ENCODE results near the gene MRPS23.
A peak's percentile ranks its signal among the peaks of the same experiment; 100 is the strongest.

MRPS23 gene

GRCh38 chr17:57892146-57892819 is 42.4 kb upstream of the MRPS23 start:
- TF ChIP-seq, protein P1, sequence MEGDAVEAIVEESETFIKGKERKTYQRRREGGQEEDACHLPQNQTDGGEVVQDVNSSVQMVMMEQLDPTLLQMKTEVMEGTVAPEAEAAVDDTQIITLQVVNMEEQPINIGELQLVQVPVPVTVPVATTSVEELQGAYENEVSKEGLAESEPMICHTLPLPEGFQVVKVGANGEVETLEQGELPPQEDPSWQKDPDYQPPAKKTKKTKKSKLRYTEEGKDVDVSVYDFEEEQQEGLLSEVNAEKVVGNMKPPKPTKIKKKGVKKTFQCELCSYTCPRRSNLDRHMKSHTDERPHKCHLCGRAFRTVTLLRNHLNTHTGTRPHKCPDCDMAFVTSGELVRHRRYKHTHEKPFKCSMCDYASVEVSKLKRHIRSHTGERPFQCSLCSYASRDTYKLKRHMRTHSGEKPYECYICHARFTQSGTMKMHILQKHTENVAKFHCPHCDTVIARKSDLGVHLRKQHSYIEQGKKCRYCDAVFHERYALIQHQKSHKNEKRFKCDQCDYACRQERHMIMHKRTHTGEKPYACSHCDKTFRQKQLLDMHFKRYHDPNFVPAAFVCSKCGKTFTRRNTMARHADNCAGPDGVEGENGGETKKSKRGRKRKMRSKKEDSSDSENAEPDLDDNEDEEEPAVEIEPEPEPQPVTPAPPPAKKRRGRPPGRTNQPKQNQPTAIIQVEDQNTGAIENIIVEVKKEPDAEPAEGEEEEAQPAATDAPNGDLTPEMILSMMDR (conservative IDR thresholded peaks at IDR 0.05), result peak; percentile 97
- H3K27ac ChIP-seq, result 0 out of 2 replicates have a peak overlapping the region, but pooled peaks have one; percentile 27

DNA sequence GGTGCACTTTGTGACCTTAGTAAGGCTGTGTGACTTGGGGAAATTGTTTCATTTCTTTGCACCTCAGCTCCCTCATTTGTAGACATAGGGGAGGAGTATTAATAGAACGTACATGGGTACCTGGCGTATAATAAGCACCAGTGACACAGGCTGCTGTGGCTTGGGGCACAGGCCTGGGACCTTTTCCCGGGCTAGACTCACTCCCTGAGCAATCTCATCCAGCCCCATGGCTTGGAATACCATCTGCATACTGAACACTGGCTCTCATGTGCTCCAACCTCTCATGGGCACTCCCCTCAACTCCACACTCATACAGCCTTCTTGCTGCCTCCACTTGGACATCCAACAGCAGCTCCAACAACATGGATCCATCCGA is 41.0 kb upstream of the MRPS23 start:
- TF ChIP-seq, protein P1 (conservative IDR thresholded peaks at IDR 0.05), result no peak
- no peak overlapping the region for H3K27ac ChIP-seq

GRCh38 chr17:57889892-57890856 is 40.3 kb upstream of the MRPS23 start:
- no peak overlapping the region for H3K27ac ChIP-seq
- TF ChIP-seq, protein P1 (conservative IDR thresholded peaks at IDR 0.05), result no peak

- TF ChIP-seq, protein P1 (conservative IDR thresholded peaks at IDR 0.05), result no peak
- no peak overlapping the region for H3K27ac ChIP-seq
Measured at GRCh38 chr17:57889252-57889651, 39.4 kb upstream of the MRPS23 start.

- H3K27ac ChIP-seq, result no peak overlapping the region
- TF ChIP-seq, protein P1 (conservative IDR thresholded peaks at IDR 0.05), result no peak
Measured at GRCh38 chr17:57888311-57889216, 38.7 kb upstream of the MRPS23 start.

DNA sequence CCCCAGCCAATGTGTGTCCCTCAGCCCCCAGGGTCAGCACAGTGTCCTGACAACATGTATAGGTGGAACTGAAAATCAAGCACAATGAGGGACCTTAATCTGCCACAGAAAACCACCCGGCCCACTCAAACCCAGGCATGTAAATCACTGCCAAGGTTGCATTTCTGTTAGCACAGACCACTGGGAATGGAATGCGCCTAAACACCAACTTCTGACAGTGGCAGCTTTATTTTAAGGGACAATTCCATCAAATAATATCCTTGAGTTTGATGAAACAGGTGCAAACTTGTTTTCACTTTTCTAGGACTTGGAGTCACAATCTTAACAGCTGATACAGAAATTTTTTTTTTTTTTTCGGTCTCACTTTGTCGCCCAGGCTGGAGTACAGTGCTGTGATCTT is 37.3 kb upstream of the MRPS23 start:
- TF ChIP-seq, protein P1 (conservative IDR thresholded peaks at IDR 0.05), result no peak
- no peak overlapping the region for H3K27ac ChIP-seq

Measured in VCaP (cell line).